MV-4-11 (cell line): ENCODE measurements around the gene PLEKHA6.

Experiments used
- DNase-seq: peaks from one replicate; lab custom pipeline; 2025; lab: John Stamatoyannopoulos, UW

PLEKHA6 gene

DNA sequence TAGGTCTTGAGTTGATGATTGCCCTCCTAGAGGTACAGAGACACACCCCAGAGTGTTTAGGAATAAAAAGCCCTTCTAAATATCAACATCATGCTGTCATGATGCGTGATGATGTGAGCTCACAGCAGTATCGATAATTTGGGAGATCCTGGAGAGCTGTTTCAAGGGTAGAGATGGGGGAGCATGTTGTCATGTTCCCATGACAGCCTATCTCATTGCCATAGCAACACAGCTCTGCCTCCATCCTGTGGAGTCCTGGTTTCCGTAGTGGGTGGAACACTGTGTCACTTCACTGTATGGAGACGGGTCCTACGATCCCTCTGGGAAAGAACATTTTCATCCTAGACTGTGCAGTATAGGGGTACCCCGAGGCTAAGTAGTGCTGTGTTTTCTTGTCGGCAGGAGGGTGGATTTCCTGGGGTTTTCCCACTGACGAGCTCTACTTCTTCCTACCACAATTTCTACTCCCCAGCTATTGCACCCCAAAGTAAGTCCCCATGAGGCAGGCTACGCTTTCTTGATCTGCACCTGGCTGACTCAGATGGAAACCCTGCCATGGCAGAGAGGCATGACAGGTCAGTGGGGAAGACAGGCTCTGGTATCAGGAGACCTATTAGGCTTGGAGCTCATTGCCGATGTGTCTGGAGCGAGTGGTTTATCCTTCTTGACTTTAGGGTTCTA is 170.6 kb downstream of the PLEKHA6 start:
- DNase-seq = no peak

DNA sequence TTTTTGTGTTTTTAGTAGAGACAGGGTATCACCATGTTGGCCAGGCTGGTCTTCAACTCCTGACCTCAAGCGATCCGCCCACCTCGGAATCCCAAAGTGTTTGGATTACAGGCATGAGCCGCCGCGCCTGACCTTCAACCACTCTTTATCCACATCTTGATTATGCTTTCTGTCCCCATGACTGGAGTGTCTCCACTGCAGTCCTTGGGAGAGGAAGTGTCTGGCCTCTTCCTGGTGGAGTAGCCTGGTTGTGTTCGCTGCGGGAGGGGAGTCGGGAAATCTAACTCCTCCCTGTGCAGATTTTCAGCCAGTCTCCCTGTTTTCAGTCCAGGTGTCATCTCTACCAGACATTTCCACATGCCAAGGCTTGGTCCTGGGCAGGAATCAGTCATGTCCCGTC is 173.1 kb downstream of the PLEKHA6 start:
- DNase-seq = no peak

DNA sequence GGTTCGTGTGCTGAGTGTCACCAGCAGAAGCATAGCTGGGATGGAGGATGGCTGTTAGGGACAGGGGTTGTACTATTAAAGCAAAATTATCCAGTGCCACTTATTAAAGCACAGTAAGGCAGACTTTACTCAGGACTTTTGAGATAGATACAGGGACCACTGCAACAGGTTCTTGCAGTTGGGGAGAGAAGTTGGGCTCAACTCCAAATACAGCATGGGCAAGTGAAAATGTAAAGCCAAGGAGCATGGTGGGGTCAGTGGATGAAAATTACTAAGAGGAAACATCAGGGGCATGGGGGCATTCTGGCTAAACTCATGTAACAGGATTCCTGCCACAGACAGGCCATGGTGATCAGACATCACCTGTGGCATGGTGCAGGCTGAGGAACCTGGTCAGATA is 178.6 kb downstream of the PLEKHA6 start:
- no peak for DNase-seq

DNA sequence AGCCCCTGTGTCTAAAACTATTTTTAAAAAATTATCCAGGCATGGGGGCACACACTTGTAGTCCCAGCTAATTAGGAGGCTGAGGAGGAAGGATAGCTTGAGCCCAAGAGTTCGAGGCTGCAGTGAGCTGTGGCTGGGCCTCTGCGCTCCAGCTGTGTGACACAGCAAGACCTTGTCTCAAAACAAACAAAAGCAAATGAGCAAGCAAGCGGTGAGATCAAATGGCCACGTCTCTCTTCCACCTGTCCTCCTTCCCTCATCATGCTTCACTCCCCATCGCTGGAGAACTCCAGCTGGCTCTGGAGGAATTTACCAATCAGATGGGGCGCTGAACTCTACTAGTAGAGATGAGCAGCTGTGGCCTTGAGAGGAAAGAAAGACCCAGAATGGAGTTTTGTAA is 179.6 kb downstream of the PLEKHA6 start:
- DNase-seq = no peak

DNA sequence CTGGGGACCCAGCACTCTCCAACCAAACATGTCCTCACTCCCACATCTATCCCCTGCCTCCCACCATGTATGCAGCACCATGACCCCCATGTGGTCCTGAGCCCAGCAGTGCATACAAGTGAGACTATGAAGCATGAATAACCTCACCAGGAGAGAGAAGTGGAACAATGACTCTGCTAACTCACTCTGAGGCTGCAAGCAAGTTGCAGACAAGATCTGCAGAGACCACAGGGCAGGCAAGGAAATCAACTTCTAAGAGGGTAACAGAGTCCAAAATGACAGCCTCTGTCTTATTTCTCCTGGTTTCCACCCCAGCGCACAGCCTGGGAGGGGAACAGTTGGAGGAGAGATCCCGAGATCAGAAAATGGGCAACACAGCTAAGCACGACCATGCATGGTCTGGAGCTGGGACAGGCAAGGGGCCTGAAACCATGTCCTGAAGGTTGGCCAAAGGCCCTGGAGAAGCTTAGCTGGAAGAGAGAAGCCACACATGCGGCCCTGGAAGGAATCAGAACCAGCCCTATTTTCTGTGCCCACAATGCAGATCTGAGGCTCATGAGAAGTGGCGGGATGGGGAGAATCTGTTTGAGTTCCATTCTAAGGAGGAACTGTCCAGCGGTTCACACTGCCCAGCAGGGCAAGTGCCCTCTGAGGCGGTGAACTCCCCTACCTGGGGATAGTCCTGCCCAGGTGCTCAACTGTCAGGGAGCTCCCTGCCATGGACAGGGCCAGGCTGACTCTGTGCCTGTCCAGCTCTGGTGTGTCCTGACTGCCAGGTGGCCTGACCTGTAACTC is 181.0 kb downstream of the PLEKHA6 start:
- peak; percentile 28 for DNase-seq

DNA sequence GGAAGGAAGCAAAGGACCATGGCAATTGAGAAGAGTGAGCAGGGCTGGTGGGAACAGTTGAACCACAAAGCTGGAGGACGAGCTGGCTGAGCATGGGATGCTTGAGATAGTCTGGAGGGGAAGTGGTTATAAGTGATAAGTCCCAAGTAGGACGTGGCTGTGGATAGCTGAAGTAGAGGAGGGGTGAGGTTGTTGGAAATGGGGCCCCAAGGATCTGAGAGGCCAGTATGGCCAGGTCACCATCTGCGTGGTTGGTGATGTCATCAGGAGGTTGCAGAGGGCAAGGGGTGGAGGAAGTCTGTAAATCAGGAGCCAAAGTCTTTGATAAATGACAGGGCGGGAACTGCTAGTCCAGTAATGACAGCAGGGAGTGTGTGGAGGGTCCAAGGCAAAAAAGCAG is 182.6 kb downstream of the PLEKHA6 start:
- peak; percentile 90 for DNase-seq

DNA sequence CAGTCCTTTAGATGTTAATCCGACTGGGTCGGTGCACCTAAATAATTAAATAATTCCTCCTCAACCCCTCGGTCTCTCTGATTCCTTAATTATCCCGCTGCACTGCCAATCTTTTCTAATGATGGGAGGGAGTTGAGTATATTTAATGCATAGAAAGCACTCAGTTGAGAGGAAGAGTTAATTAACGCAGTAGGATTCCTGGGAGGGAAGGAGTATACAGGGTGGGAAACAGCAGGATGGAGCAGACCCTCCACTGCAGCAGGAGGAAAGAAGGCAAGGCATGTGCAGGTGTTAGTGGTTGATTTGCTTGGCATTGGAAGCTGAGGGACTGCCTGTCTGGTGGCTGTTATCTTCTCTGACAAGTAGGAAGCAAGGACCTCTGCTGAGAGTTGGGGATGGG is 183.7 kb downstream of the PLEKHA6 start:
- DNase-seq = no peak

DNA sequence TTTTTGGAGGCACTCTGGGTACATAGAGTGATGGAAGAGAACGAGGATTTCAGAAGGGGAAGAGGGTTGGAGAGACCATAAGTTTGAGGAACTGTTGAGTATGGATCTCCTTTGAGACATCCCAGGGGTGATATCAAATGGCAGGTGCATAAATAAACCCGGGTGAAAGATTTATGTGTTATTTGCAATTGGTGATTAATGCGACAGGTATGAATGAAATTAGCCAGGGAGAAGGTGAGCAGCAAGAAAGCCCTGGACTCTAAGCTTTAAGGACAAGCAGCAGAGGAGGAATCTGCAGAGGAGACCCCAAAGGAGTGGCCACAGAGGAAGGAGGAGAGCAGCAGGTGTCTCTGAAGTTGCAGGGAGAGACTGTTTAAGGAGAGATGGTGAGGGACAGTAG is 184.8 kb downstream of the PLEKHA6 start:
- no peak for DNase-seq

DNA sequence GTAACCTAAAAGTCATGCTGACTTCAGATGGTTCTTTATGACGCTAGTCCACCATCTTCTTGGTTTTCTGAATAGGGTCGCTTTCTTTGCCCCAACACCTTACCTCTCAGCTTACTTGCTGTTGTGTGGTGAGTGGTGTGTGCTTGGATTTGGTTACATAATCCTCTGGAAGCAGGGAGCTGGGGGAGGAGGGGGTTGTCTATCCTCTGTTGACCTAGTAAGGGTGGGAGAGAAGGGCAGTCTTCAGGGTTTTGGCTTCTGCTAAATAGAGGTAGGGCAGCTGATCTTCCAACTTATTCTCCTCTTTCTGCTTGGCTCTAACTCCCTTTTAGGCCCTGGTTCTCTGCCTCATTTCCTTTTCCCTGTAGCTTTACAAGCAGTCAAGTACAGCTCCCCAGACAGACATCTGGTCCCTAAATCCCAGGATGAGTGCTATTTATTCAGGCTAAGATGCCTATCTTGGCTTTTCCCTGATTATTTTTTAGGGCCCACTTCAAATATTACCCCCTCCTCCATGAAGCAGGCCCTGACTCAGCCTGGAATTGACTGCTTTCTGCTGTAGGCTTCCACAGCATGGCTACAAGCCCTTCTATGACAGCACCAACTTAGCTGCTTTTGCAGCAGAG is 187.2 kb downstream of the PLEKHA6 start:
- no peak for DNase-seq

DNA sequence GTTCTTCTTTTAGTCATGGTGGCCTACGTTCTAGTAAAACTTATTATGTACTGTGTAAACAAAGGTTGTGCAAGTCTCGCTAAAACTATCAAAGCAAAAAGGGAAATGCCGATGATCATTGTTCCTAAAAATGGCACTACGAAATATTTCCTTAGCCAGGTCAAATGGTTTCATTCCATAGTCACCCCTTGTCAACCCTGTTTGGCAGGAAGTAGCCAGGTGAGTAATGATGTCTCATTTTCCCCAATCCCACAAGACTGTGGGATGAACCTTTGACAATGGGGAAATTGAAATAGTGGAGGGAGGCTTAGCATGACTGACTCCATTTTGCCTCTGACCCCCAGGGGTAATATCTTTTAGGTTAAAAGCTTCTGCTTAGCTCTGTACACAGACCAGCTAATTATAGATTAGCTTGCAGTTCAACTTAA is 188.0 kb downstream of the PLEKHA6 start:
- peak; percentile 63 for DNase-seq

DNA sequence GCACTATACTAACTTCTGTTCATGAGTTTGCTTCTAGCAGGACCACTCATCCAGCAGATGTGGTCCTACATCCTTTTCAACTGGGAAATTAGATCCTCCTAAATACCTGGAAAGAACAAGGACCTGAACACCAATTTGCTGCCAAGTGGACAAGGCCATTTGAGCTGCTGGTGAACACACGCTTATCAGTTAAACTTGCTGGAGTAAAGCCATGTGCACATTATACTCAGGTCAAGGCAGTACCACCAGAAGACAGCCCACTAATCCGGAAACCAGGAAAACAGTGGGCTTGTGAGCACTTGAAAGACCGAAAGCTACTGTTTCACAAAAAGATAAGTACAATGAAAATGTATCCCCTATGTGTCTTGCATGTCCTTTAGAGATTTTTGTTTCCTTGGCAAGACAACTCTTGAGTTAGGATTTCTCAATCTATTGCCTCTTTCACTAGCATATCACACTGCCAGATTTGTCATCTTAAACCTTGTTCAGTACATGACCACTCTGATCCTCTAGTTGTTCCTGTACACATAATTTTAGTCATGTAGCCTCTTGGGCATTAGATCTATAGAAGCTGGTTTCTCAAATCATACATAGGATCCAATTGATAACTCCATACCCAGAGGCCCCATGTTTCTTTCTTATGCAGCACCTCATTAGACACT is 189.1 kb downstream of the PLEKHA6 start:
- DNase-seq = no peak

DNA sequence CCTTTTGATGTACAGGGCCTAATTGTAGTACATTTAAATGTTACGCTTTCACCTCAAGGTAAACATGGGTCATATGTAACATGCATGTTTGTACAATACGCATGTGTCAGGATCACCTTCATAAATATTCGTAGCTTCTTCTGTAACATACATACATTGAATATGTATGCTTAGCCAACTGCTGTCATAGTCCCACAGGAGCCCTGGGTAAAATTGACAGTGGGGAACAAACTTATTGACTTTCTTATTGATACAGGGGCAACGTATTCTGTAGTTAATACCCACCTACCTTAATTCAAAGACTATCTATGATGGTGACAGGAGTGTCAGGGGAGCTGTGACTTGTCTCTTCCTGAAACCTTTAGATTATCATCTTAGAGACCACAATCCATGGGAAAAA is 189.9 kb downstream of the PLEKHA6 start:
- DNase-seq = no peak
